Subcutaneous adipose tissue (tissue), 4 donors: Measurements from ENCODE around the gene CCSER1. TPM values are rescaled to one million over a fixed set of nuclear protein-coding genes. Genes with fewer than 3 reads are reported as not detected.

Experiments
- CTCF ChIP-seq: fragments of 450-650 bp; IDR thresholded peaks from one replicate; pipeline ENCODE4 v1.5.1; 2016; ENCODE audit warnings: low read depth, mild to moderate bottlenecking, control low read depth, antibody characterized with exemption, moderate library complexity
- total RNA-seq, 4 donors: library from RNA; depleted of rRNA; stranded (reverse); fragments of >200 nt; gene quantifications; one replicate each; pipeline ENCODE4 v1.1.0, GENCODE V29; 2016

CCSER1 gene
- total RNA-seq, 4 donors from 2014 or later: 8.0 to 18.1 (median 16.0) TPM

DNA sequence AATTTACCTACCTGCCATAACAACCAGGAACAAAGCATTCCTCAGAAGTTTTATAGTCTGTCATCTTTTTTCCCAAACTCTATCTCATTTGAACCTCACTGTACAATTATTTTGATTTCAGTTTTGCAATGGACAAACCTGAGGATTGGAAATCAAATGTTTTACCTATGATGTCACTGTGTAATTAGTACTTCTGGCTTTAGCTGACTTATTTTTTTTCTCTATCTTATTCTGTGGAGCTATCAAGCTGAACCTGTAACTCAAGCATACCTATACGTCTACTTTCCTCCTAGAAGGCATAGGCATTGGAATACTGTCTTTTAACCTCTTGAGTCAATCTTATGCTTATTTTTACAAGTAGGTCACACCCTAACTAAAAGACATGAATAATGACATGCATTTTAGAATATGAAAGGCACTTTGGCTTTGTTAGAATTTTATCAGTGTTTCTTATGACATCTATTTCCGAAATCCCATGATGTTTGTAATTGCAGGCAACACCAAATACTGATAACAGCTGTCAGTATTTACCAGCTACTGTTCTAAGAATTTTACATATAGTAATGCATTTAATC is 21.5 kb downstream of the CCSER1 start:
- TF ChIP-seq CTCF: no peak

DNA sequence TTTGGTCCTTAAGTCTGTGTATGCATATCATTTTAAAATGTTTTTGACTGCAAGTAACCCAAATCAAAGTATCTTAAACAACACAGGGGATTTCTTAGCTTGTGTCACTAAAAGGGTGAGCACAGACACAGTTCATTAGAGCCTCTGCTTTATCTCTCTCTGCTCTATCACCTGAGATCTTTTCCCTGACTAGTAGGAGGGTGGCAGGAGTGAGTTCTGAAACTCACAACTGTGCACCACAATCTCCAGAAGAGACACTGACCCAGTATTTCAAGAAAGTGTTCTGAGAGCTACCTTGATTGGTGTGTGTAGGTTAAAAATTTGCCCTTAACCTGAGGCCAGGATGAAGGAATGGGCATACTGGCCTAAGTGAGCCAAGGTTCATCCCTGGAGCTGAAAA is 24.8 kb downstream of the CCSER1 start:
- no peak for TF ChIP-seq CTCF

- no peak for TF ChIP-seq CTCF
Observed at GRCh38 chr4:90159193-90159592, 32.0 kb downstream of the CCSER1 start.

GRCh38 chr4:90160044-90160443 is 32.9 kb downstream of the CCSER1 start:
- TF ChIP-seq CTCF: no peak

- no peak for TF ChIP-seq CTCF
Observed at GRCh38 chr4:90162566-90162965, 35.4 kb downstream of the CCSER1 start.

DNA sequence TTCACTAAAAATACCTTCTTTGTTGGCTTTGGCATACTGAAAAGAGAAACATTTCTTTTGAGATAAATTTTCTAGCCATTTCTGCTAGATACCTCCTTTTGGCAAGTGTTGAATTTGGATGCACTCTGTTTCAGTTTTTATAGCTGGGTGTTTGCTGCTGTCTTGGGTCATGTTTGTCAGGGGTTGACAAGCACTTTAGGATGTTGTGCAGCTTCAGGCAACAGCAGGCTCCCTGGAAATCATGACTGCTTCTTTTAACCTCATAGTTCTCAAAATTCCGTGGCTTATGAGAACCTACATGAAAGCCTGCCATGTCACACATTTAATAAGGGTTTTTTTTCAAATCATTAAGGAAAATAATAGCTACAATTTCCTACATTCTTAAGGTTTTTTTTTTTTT is 36.7 kb downstream of the CCSER1 start:
- no peak for TF ChIP-seq CTCF

DNA sequence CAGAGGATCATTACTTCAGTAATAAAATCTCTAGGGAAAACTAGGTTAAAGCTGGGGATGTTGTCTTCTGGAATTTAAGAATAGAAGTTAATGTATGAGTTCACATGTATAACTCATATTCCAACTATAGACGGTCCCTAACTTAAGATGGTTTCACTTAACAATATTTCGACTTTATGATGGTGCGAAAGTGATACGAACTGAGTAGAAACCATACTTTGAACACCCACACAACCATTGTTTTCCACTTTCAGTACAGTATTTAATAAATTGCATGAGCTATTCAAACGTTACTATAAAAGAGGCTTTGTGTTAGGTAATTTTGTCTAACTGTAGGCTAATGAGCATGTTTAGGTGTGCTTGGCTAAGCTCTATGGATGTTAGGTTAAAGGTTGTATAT is 38.7 kb downstream of the CCSER1 start:
- no peak for TF ChIP-seq CTCF
